Measurements from ENCODE around the gene HCRTR1.
A peak's percentile ranks its signal among the peaks of the same experiment; 100 is the strongest.

GRCh38 chr1:31670593-31670964, 53.1 kb downstream of the HCRTR1 start:
- TF ChIP-seq POLR2A (IDR thresholded peaks at IDR 0.05) (no peak), CTCF (IDR thresholded peaks at IDR 0.05) (peak in 1 of 12 donors; percentile 3)

All from heart left ventricle (tissue), 13 donors.